GM10266 (cell line): Measurements from ENCODE around the gene URB1.

Experiments used
- DNase-seq: peaks from one replicate; pipeline ENCODE4 v3.0.0; 2012; ENCODE audit errors: extremely low spot score
- CTCF ChIP-seq: IDR thresholded peaks from 2 replicates; pipeline ENCODE4 v1.5.1; 2012; ENCODE audit warnings: mild to moderate bottlenecking, low read depth; ENCODE audit not compliant: control insufficient read depth, insufficient read depth; ENCODE audit errors: missing control alignments

Gene URB1

GRCh38 chr21:32332463-32332951, 60.3 kb downstream of the URB1 start:
- TF ChIP-seq CTCF: no peak
- no peak for DNase-seq

- no peak for TF ChIP-seq CTCF
- DNase-seq: no peak
Observed at GRCh38 chr21:32331444-32332305, 61.1 kb downstream of the URB1 start.

DNA sequence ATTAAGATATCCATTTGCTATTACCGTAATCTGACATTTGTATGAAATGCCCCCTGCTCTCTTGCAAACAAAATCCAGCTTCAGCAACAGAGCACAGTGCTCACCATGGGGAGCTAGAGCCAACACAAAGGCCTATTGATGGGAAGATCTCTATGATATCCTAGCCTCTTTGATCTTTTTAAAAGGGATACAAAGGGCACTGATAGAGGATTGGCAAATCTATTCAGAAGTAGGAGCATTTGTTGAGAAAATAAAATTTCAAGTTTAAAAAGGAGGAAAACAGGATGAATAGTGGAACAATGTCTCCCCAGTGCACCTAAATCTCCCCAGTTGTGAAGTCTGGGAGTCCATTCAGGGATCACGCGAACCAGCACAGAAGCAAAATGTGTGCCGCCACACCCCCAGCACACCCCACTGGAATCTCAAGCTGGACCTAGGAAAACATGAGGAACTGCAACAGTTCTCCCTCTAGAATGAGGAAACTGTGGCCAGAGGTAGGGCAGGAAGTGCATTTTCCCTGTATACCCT, 62.0 kb downstream of the URB1 start:
- TF ChIP-seq CTCF: no peak

DNA sequence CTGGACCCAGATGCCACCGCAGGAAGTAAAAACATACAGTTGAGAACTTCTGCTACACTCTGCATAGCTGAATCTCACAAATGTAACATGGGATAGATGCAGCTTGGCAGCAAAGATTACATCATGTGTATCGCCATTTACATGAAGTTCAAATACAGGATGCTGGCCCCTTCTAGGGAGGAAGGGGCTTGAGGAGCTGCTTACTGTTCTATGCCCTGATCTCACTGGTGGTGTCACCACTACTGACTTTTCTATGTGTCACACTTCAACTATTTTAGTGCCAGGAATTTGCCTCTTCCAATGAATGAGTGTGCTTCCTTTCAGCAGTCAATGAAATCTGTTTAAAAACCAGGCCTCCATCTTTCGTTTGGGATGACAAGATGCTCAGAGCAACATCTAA, 63.0 kb downstream of the URB1 start:
- DNase-seq: no peak
- no peak for TF ChIP-seq CTCF

More for the DNA sequence above, 62.0 kb downstream of the URB1 start:
- DNase-seq: no peak

GRCh38 chr21:32329331-32329730, 63.5 kb downstream of the URB1 start:
- no peak for TF ChIP-seq CTCF
- no peak for DNase-seq

GRCh38 chr21:32328595-32328994, 64.2 kb downstream of the URB1 start:
- DNase-seq: no peak
- no peak for TF ChIP-seq CTCF

GRCh38 chr21:32325706-32326105, 67.1 kb downstream of the URB1 start:
- no peak for DNase-seq
- no peak for TF ChIP-seq CTCF
